Esophagus squamous epithelium (tissue), 5 donors: ENCODE measurements around the gene CCDC141. TPM values are rescaled to one million over a fixed set of nuclear protein-coding genes. Genes with fewer than 3 reads are reported as not detected.

Experiments
- DNase-seq: peaks from one replicate; lab custom pipeline; 2025; lab: John Stamatoyannopoulos, UW
- H3K27ac ChIP-seq, 4 donors: fragments of 200-600 bp; sonication (generic); one replicate each; pipeline ENCODE4 v1.5.1; 2016 to 2019; ENCODE audit warnings: mild to moderate bottlenecking in 1 of 4
- H3K27me3 ChIP-seq, 4 donors: fragments of 200-600 bp; sonication (generic); 1 replicate in 3 of 4; 2 replicates in 1 of 4; pipeline versions ENCODE4 v1.5.1 to v1.6.0; 2017 to 2021; ENCODE audit warnings: antibody characterized with exemption in 1 of 4
- H3K36me3 ChIP-seq, 3 donors: fragments of 200-600 bp; sonication (generic); one replicate each; pipeline ENCODE4 v1.5.1; 2016 to 2019
- H3K4me1 ChIP-seq, 3 donors: fragments of 200-600 bp; sonication (generic); one replicate each; pipeline ENCODE4 v1.5.1; 2017 to 2019
- H3K4me3 ChIP-seq, 4 donors: fragments of 200-600 bp; sonication (generic); 1 replicate in 3 of 4; 2 replicates in 1 of 4; pipeline ENCODE4 v1.5.1; 2016 to 2019; ENCODE audit warnings: mild to moderate bottlenecking in 2 of 4, moderate library complexity in 1 of 4
- H3K9me3 ChIP-seq, 3 donors: fragments of 200-600 bp; sonication (generic); one replicate each; pipeline ENCODE4 v1.5.1; 2016 to 2019
- POLR2A ChIP-seq, 4 donors: fragments of 450-650 bp; IDR thresholded peaks; one replicate each; pipeline ENCODE4 v1.6.1; 2017; ENCODE audit warnings: antibody characterized with exemption in 4 of 4, mild to moderate bottlenecking in 4 of 4, moderate library complexity in 3 of 4
- WGBS, 2 donors: methylation state at CpG; one replicate each; pipeline ENCODE4 v1.1.5; 2018; 5-methylcytosine and 5-hydroxymethylcytosine counted together
- intact Hi-C: fragments of 100-400 bp; cut with DNase I; formaldehyde crosslinking; loops from one replicate; pipeline ENCODE4 v1.15.0; 2022
- total RNA-seq, 4 donors: library from RNA; depleted of rRNA; stranded (reverse); fragments of >200 nt; gene quantifications; one replicate each; pipeline ENCODE4 v1.1.0, GENCODE V29; 2016
- TF ChIP-seq, protein P1 (sequence below), 6 experiments: fragments of 450-650 bp in 4 of 6; fragments of 200-600 bp in 2 of 6; sonication (generic) in 2 of 6; IDR thresholded peaks; one replicate each; pipeline ENCODE4 v1.5.1; 2016 to 2019; ENCODE audit warnings: antibody characterized with exemption in 6 of 6, mild to moderate bottlenecking in 4 of 6, moderate library complexity in 4 of 6
- donor health status: DM: yes; HTN: yes; CAD: no.

The CCDC141 gene
- total RNA-seq, 4 donors from 2014 or later: 0.26 to 3.1 (median 1.1) TPM

DNA sequence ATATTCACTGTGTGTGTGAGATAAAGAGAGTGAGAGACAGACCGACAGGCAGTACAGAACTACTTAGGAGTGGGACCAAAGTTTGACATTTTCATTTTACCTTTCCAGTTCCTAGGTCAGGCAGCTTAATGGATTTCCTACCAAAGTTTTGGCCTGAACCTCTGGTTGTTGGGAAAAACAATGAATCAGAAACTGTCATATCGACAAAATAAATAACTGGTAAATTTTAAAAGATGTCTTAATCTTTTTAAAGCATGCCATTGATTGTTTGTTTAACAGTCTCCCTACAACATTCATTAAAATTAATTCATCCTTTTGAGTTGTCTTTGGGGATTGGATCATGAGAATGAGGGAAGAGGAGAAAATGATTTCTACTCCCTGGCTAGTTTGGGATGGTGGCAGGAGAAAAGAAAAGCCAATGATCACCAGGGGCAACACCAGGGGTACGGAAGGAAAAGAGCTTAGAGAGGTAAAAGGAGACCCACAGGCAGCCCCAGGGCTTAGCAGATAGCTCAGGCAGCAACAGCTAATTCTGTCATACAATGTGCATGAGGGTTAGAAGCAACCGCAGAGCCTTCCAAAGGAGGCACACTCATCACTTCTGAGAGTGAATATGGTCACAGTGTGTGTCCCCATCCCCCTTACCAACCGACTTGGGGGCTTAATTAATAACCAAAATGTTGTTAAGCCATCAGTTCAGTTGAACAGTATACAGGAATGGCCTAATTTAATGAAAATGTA lies 98.5 kb downstream of the CCDC141 start:
- TF ChIP-seq, protein P1, sequence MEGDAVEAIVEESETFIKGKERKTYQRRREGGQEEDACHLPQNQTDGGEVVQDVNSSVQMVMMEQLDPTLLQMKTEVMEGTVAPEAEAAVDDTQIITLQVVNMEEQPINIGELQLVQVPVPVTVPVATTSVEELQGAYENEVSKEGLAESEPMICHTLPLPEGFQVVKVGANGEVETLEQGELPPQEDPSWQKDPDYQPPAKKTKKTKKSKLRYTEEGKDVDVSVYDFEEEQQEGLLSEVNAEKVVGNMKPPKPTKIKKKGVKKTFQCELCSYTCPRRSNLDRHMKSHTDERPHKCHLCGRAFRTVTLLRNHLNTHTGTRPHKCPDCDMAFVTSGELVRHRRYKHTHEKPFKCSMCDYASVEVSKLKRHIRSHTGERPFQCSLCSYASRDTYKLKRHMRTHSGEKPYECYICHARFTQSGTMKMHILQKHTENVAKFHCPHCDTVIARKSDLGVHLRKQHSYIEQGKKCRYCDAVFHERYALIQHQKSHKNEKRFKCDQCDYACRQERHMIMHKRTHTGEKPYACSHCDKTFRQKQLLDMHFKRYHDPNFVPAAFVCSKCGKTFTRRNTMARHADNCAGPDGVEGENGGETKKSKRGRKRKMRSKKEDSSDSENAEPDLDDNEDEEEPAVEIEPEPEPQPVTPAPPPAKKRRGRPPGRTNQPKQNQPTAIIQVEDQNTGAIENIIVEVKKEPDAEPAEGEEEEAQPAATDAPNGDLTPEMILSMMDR (IDR thresholded peaks at IDR 0.05): no peak
- no peak for TF ChIP-seq POLR2A (IDR thresholded peaks at IDR 0.05)
- no peak for DNase-seq
- intact Hi-C loops: no loop called here
- H3K4me3 ChIP-seq: no peak overlapping the region
- 73 to 80% methylated on average over 5 of the region's 5 CpGs for WGBS, 2 donors
- H3K36me3 ChIP-seq: no peaks in the 10 kb centered on the region
- no peaks in the 10 kb centered on the region for H3K9me3 ChIP-seq
- no peak overlapping the region for H3K27ac ChIP-seq
- no peaks in the 10 kb centered on the region for H3K27me3 ChIP-seq
- no peaks in the 10 kb centered on the region for H3K4me1 ChIP-seq

DNA sequence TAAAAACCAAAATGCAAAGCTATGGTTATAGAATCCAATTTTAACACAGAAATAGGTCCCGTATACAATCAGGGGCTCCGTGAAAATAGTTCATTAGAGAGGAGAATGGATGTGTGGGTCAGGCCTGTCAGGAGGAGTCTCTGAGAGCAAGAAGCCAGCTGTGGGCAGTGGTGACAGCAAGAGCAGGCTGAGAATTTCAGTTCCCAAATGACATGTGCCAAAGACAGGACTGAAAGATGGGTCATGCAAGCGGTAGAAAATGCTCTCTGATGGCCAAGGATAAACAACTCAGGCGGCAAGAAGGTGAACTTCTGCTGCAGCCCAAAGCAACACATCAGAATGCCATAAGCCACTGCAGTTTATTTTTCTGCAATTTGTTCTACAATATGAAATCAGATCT lies 100.4 kb downstream of the CCDC141 start:
- Histone ChIP-seq H3K4me3 (no peak overlapping the region), H3K36me3 (no peaks in the 10 kb centered on the region), H3K27me3 (no peaks in the 10 kb centered on the region), H3K9me3 (no peaks in the 10 kb centered on the region), H3K4me1 (no peaks in the 10 kb centered on the region), H3K27ac (no peak overlapping the region)
- DNase-seq: no peak
- intact Hi-C loops: no loop called here
- WGBS, 2 donors: 76 to 83% methylated on average over 4 of the region's 4 CpGs
- TF ChIP-seq, protein P1 (IDR thresholded peaks at IDR 0.05): no peak
- no peak for TF ChIP-seq POLR2A (IDR thresholded peaks at IDR 0.05)

DNA sequence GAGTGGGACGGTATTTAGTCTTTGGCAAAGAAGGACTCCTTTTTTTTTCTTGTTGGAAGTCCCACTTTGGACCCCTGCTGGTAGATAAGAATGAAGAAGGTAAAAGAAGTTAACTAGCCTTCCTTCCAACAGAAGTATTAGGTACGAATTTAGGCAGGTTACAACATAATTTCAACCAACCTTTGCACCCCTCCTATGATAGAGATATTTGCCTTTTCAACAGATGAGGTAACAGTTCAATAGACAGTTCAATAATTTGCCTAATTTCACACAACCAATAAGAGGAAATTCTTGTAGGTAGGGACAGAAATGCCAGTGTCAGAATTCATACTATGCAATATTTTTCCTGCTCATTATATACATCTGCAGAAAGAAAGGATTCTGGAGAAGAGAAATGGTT lies 100.8 kb downstream of the CCDC141 start:
- Histone ChIP-seq H3K27me3 (no peaks in the 10 kb centered on the region), H3K36me3 (no peaks in the 10 kb centered on the region), H3K4me1 (no peaks in the 10 kb centered on the region), H3K9me3 (no peaks in the 10 kb centered on the region), H3K4me3 (no peak overlapping the region), H3K27ac (no peak overlapping the region)
- intact Hi-C loops: no loop called here
- WGBS, 2 donors: 58 to 68% methylated on average over 2 of the region's 2 CpGs
- no peak for TF ChIP-seq POLR2A (IDR thresholded peaks at IDR 0.05)
- TF ChIP-seq, protein P1 (IDR thresholded peaks at IDR 0.05): no peak
- DNase-seq: no peak

DNA sequence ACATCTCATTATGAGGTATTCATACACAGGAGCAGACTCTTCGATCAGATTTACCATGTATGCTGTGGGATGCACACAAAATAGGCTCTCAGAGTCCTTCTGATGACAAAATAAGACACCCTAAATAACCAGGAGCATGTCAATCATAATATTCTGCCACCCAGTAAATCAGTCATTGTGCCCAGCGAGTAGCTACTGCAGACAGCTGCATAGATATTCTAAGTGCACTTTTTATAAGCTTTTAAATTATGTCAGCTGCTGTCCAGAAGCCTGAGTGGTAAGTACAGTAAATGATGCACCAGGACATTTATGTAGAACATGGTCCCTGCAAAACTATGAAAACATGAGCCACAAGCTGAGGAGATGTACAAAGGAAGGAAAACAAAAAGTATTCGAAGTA lies 102.9 kb downstream of the CCDC141 start:
- 62 to 76% methylated on average over 3 of the region's 3 CpGs for WGBS, 2 donors
- no peak for DNase-seq
- H3K4me3 ChIP-seq: no peak overlapping the region
- no peak overlapping the region for H3K27ac ChIP-seq
- TF ChIP-seq, protein P1 (IDR thresholded peaks at IDR 0.05): no peak
- TF ChIP-seq POLR2A (IDR thresholded peaks at IDR 0.05): no peak
- no peaks in the 10 kb centered on the region for H3K36me3 ChIP-seq
- intact Hi-C loops: no loop called here
- H3K9me3 ChIP-seq: no peaks in the 10 kb centered on the region
- no peaks in the 10 kb centered on the region for H3K4me1 ChIP-seq
- no peaks in the 10 kb centered on the region for H3K27me3 ChIP-seq

DNA sequence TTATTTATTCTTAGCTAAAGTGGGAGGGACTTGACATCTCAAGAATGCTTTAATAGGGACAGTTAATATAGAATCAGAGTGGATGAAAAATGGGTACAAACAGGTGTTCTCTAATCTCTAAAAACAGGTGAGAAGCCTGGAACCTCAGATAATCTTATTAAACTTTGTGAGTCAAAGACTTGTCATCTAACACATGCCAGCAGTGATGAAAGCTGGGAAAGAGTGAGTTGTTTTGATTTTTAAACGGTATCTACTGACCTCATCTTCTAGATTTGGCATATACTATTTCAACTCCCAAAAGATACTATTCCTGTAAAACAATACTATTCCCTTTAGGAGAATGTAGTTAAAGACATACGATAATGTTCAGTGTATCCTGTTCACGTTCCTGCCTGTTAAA lies 103.4 kb downstream of the CCDC141 start:
- Histone ChIP-seq H3K36me3 (no peaks in the 10 kb centered on the region), H3K9me3 (no peaks in the 10 kb centered on the region), H3K4me1 (no peaks in the 10 kb centered on the region), H3K4me3 (no peak overlapping the region), H3K27me3 (no peaks in the 10 kb centered on the region), H3K27ac (no peak overlapping the region)
- WGBS, 2 donors: 62 to 75% methylated on average over 3 of the region's 3 CpGs
- intact Hi-C loops: no loop called here
- no peak for DNase-seq
- no peak for TF ChIP-seq POLR2A (IDR thresholded peaks at IDR 0.05)
- TF ChIP-seq, protein P1 (IDR thresholded peaks at IDR 0.05): no peak
